Measurements from ENCODE around the gene BLNK.

The BLNK gene

DNA sequence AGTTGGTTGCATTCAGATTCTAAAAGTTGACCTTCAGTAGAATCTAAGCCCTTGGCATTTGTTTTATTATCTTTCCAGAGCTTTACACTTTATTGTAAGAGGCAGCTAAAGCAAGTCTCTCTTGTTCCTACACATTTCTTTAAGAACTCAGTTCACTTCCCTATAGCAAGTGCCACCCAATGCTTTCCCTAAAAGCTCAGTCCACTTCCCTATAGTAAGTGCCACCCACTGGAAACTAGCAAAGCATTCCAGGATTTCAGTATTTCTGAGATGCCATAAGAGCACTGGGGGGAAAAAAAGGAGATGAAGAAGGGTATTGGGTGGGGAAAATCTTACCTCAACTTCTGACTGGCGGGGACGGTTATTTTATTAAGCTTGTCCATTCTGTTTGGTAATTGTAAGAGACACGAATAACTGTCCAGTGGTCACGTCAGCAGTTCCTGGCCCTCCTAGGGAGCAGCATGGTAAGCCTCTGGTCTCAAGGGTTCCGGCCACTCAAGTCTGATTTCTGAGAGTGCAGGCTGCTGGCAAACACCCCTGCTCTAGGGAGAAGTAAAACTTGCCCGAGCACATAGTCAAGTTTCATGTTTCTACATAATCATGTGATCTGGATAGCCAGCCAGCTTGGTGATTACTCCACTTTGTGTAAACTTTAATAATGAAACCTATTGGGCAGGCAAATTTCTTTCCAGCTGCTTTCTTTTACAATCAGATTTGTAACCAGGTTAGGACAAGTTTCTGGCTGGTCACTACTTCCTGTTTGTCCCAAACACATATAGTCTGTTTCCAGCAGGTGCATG, at the start of gene BLNK:
BLNK (minus strand) TSS at position 554 of the 800 bp plus-strand sequence; CDS start at position 383, 171 bp downstream.
- peak within 1 kb of the TSS; percentile 74 for H3K4me3 ChIP-seq (ENCODE audit: low read length)
- H3F3A ChIP-seq (ENCODE audit: insufficient read depth, low read length) = peaks cover 27% of the 10 kb centered on the region
- peak within 1 kb of the TSS; percentile 64 for H2AFZ ChIP-seq (ENCODE audit: low read length)
- H4K20me1 ChIP-seq (ENCODE audit: insufficient read depth, low read length) = no peaks in the 10 kb centered on the region
- H3K79me2 ChIP-seq (ENCODE audit: low read length) = peaks cover 51% of the 10 kb centered on the region
- peak; percentile 90 for DNase-seq
- no peaks in the 10 kb centered on the region for H3K27me3 ChIP-seq (replicated peaks; ENCODE audit: insufficient read depth, low read length)
- TF ChIP-seq EZH2phosphoT487 (IDR thresholded peaks at IDR 0.05; ENCODE audit: low read length) (no peak), EZH2 (optimal IDR thresholded peaks at IDR 0.05; ENCODE audit: low read depth, low read length) (no peak)
- TF ChIP-seq, protein P1, sequence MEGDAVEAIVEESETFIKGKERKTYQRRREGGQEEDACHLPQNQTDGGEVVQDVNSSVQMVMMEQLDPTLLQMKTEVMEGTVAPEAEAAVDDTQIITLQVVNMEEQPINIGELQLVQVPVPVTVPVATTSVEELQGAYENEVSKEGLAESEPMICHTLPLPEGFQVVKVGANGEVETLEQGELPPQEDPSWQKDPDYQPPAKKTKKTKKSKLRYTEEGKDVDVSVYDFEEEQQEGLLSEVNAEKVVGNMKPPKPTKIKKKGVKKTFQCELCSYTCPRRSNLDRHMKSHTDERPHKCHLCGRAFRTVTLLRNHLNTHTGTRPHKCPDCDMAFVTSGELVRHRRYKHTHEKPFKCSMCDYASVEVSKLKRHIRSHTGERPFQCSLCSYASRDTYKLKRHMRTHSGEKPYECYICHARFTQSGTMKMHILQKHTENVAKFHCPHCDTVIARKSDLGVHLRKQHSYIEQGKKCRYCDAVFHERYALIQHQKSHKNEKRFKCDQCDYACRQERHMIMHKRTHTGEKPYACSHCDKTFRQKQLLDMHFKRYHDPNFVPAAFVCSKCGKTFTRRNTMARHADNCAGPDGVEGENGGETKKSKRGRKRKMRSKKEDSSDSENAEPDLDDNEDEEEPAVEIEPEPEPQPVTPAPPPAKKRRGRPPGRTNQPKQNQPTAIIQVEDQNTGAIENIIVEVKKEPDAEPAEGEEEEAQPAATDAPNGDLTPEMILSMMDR (IDR thresholded peaks at IDR 0.05; ENCODE audit: low read length) = no peak
- peak within 1 kb of the TSS; percentile 69 for H3K9ac ChIP-seq (ENCODE audit: low read length)
- no peaks in the 10 kb centered on the region for H3K36me3 ChIP-seq (replicated peaks; ENCODE audit: insufficient read depth, low read length)
- peak within 1 kb of the TSS; percentile 74 for H3K4me2 ChIP-seq (ENCODE audit: low read depth, low read length)
- H3K9me2 ChIP-seq (replicated peaks; ENCODE audit: insufficient read depth, low read length) = no peaks in the 10 kb centered on the region
- peaks cover 37% of the 10 kb centered on the region for H3K4me1 ChIP-seq (ENCODE audit: low read length)
- peak within 1 kb of the TSS; percentile 81 for H3K27ac ChIP-seq (ENCODE audit: low read length)
- H3K9me3 ChIP-seq (replicated peaks; ENCODE audit: insufficient read depth, low read length) = no peaks in the 10 kb centered on the region

DNA sequence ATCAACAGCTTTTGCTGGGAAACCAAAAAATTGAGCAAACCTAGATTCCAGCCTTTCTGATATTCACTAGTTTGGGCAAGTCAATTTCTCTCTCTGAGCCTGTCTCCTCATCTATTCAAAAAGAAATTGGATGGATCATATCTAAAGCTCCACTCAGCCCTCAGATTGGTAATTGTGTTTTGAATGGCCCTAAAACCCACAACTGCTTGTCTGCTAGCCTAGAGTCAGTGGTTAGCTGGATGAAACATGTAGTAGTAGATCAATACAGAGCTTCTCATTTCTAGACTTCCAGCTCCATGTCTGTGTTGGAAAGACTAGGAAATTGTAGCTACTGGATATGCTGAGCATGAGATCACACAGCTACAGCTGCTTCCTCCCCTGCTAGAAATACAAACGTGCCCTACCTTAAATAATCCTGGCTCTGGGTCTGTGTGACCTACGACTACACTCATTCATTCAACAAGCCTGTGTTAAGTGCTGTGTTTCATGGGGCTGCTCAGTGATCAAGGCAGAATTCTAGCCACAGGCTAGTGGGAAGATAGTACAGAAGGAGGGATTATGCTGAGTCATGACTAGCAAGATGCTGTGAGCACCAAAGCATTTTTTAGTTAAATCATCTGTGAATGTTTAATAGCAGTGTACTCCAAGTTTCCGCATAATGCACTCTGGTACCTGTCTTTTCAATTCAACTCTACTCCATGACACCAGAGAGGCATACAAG, 48.5 kb upstream of the BLNK start:
- Histone ChIP-seq H4K20me1 (ENCODE audit: insufficient read depth, low read length) (no peaks in the 10 kb centered on the region), H3K4me3 (ENCODE audit: low read length) (no peak overlapping the region), H3K4me2 (ENCODE audit: low read depth, low read length) (no peak overlapping the region), H3K27ac (ENCODE audit: low read length) (no peak overlapping the region), H3K36me3 (replicated peaks; ENCODE audit: insufficient read depth, low read length) (no peaks in the 10 kb centered on the region), H3K9me3 (replicated peaks; ENCODE audit: insufficient read depth, low read length) (no peaks in the 10 kb centered on the region), H3F3A (ENCODE audit: insufficient read depth, low read length) (no peaks in the 10 kb centered on the region), H3K9ac (ENCODE audit: low read length) (no peak overlapping the region), H2AFZ (ENCODE audit: low read length) (no peak overlapping the region), H3K4me1 (ENCODE audit: low read length) (no peaks in the 10 kb centered on the region), H3K9me2 (replicated peaks; ENCODE audit: insufficient read depth, low read length) (no peaks in the 10 kb centered on the region), H3K79me2 (ENCODE audit: low read length) (no peaks in the 10 kb centered on the region), H3K27me3 (replicated peaks; ENCODE audit: insufficient read depth, low read length) (no peaks in the 10 kb centered on the region)
- no peak for DNase-seq
- TF ChIP-seq EZH2 (optimal IDR thresholded peaks at IDR 0.05; ENCODE audit: low read depth, low read length) (no peak), EZH2phosphoT487 (IDR thresholded peaks at IDR 0.05; ENCODE audit: low read length) (no peak)
- TF ChIP-seq, protein P1 (IDR thresholded peaks at IDR 0.05; ENCODE audit: low read length) = no peak

GRCh38 chr10:96317067-96317833, 45.9 kb upstream of the BLNK start:
- Histone ChIP-seq H3K4me1 (ENCODE audit: low read length) (no peaks in the 10 kb centered on the region), H3K4me3 (ENCODE audit: low read length) (no peak overlapping the region), H2AFZ (ENCODE audit: low read length) (no peak overlapping the region), H3F3A (ENCODE audit: insufficient read depth, low read length) (no peaks in the 10 kb centered on the region), H3K4me2 (ENCODE audit: low read depth, low read length) (no peak overlapping the region), H3K9me2 (replicated peaks; ENCODE audit: insufficient read depth, low read length) (no peaks in the 10 kb centered on the region), H3K9me3 (replicated peaks; ENCODE audit: insufficient read depth, low read length) (no peaks in the 10 kb centered on the region), H3K27me3 (replicated peaks; ENCODE audit: insufficient read depth, low read length) (no peaks in the 10 kb centered on the region), H3K27ac (ENCODE audit: low read length) (no peak overlapping the region), H4K20me1 (ENCODE audit: insufficient read depth, low read length) (no peaks in the 10 kb centered on the region), H3K9ac (ENCODE audit: low read length) (no peak overlapping the region), H3K79me2 (ENCODE audit: low read length) (no peaks in the 10 kb centered on the region), H3K36me3 (replicated peaks; ENCODE audit: insufficient read depth, low read length) (no peaks in the 10 kb centered on the region)
- TF ChIP-seq EZH2 (optimal IDR thresholded peaks at IDR 0.05; ENCODE audit: low read depth, low read length) (no peak), EZH2phosphoT487 (IDR thresholded peaks at IDR 0.05; ENCODE audit: low read length) (no peak)
- TF ChIP-seq, protein P1 (IDR thresholded peaks at IDR 0.05; ENCODE audit: low read length) = no peak
- DNase-seq = no peak
